Fibroblast of villous mesenchyme (primary cell): ENCODE results near the gene IL26. TPM values are rescaled to one million over a fixed set of nuclear protein-coding genes. Genes with fewer than 3 reads are reported as not detected.

Experiments used
- DNase-seq: peaks from one replicate; pipeline ENCODE4 v3.0.0-alpha.2; 2010; ENCODE audit warnings: low read depth
- H3K4me3 ChIP-seq: 2 replicates; pipeline ENCODE4 v1.5.1; 2011; ENCODE audit warnings: low read depth, mild to moderate bottlenecking, low read length
- total RNA-seq: library from RNA; depleted of rRNA; stranded (reverse); fragments of >200 nt; gene quantifications from 2 replicates; pipeline ENCODE4 v1.2.3, GENCODE V29; 2012
- TF ChIP-seq, protein P1 (sequence below): IDR thresholded peaks from 2 replicates; pipeline ENCODE4 v1.5.1; 2012; ENCODE audit warnings: low read depth, mild to moderate bottlenecking, low read length; ENCODE audit not compliant: insufficient read depth

Gene IL26
- total RNA-seq, 1 donor, result not detected

DNA sequence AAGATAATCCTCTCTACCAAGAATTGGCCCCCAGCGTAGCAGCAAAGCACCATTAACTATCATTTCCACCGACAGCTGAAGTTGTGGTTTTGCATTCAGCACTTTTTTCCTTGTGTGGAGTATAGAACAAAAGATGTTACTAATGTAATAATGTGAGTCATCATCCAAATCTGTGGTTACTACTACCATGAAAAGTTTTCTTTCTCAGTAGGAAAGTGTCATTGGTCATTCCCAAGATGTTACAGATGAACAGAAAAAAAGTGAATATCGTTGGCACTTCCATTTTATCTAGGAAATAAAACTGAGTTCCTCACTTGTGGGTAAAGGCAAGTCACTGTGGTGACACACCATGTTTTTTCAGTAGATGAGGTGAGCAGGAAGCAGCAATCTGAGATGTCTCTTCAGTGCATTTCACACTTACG lies 35.8 kb downstream of the IL26 start:
- TF ChIP-seq, protein P1, sequence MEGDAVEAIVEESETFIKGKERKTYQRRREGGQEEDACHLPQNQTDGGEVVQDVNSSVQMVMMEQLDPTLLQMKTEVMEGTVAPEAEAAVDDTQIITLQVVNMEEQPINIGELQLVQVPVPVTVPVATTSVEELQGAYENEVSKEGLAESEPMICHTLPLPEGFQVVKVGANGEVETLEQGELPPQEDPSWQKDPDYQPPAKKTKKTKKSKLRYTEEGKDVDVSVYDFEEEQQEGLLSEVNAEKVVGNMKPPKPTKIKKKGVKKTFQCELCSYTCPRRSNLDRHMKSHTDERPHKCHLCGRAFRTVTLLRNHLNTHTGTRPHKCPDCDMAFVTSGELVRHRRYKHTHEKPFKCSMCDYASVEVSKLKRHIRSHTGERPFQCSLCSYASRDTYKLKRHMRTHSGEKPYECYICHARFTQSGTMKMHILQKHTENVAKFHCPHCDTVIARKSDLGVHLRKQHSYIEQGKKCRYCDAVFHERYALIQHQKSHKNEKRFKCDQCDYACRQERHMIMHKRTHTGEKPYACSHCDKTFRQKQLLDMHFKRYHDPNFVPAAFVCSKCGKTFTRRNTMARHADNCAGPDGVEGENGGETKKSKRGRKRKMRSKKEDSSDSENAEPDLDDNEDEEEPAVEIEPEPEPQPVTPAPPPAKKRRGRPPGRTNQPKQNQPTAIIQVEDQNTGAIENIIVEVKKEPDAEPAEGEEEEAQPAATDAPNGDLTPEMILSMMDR, result no peak
- DNase-seq, result no peak
- no peak overlapping the region for H3K4me3 ChIP-seq

DNA sequence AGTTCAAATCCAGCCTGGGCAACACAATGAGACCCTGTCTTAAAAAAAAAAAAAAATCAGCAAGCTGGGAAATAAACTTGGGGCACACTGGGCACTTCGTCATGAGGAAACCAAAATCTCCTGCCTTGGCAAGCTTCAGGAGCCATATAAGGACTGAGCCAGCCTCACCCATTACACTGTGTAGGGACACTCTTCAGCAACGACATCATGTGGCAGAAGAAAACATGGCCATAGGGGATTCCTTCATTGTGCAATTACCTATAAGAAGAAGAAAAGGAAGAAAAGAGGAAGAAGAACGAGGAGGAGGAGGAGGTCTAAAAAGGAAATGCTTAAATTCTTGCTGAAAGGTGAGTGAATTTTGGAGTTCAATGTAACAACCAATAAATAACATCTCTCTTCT lies 40.0 kb downstream of the IL26 start:
- no peak for DNase-seq
- TF ChIP-seq, protein P1, result no peak
- no peak overlapping the region for H3K4me3 ChIP-seq

DNA sequence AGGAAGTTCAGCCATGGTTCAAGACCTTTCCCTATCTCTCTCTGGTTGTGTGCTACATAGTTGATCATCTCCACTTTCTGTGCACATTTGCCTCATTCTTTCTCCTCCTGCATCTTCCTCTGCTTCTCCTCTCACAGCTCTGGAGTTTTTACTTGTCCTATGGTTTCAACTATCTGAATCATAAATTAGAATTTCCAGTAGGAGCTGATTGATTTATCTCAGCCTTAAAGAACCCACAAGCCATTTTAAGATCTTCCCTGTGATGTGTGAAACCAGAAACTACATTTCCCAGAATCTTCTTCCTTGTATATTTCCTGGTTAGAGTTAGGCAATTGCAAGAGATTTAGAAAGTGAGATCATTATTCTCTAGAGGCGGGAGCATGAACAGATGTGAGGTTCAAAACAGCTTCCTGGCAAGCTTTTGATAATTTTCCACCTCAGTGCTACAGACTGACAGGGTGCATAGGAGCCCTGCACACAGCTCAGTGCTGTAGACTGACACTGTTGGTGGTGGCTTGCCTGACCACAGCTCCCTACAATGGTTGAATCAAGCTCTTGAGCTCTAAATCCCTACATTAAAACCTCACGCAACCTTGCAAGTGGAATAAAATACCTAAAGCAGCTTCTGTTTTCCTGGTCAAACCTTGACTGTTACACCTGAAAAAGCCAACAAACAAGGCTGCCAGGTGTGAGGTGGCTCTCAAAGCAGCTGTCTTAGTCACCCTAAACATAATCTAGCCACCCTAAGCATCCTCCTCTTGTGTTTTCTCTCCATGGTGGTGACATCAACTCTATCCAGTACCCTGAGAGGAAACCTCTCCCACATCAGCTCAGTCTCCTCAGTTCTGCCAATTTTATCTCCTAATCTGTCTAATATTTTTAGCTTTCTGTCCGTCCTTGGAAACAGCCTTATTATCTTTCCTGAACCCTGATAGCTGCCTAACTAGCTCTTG lies 44.5 kb downstream of the IL26 start:
- DNase-seq, result peak; percentile 11

DNA sequence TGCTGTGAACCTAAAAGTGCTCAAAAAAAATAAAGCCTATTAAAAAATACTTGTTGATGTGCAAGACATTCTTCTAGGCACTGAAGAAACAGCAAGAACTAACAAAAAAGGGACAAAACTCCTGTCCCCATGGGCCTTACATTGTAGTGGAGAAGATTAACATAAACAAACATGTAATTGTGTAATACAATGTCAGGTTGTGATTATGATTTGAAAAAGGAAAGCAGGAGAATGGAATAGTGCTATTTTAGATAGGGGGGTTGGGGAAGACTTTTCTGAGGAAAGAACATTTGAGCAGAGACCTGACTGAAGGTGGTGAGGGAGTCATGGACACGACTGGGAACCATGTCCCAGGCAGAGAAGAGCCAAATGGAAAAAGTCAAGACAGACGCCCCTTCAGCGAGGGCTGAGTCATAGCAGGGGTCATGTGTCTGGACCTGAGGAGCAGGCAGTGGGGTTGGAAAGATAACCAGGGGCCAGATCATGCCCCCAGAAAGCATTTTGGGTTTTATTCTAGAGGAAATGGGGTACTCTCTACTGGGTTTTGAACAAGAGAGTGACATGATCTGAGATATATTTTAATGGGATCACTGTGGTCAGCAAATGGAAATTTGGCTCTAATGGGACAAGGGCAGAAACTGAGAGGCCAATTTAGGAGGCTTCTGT lies 46.7 kb downstream of the IL26 start:
- TF ChIP-seq, protein P1, result no peak
- DNase-seq, result no peak
- no peak overlapping the region for H3K4me3 ChIP-seq

More for the DNA sequence above, 44.5 kb downstream of the IL26 start:
- TF ChIP-seq, protein P1, result no peak
- H3K4me3 ChIP-seq, result no peak overlapping the region

DNA sequence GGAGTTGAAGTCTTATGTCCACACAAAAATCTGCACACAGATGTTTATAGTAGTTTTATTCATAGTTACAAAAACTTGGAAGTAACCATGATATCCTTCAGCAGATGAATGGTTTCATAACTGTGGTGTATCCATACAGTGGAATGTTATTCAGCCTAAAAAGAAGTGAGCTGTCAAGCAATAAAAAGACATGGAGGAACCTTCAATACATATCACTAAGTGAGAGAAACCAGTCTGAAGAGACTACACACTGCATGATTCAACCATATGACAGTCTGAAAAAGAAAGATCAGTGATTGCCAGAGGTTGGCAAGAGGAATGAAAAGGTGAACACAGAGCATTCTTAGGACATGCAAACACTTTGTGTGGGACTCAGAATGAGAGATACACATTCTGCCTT lies 47.4 kb downstream of the IL26 start:
- DNase-seq, result no peak
- H3K4me3 ChIP-seq, result no peak overlapping the region
- TF ChIP-seq, protein P1, result no peak

DNA sequence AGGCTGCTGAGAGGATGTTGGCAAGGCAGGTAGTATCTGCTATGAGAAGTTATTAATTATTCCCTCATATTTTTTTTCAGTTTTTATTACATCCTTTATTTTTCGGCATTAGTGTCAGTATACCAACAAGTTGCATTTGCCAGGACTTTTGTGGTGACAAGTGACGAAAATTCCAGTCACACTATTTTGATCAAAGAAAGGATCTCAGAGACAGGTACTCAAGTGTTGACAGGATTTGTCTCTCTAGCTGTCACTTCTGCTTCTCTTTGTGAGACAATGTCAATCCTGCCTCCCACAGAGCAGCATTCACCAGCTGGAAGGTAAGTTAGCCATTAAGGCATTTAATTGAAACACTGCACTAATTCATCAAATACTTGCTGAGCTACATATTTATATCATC lies 48.0 kb downstream of the IL26 start:
- TF ChIP-seq, protein P1, result no peak
- no peak for DNase-seq
- H3K4me3 ChIP-seq, result no peak overlapping the region
